Suprapubic skin (tissue), 4 donors: ENCODE measurements around the gene HRG. TPM values are rescaled to one million over a fixed set of nuclear protein-coding genes. Genes with fewer than 3 reads are reported as not detected.

Experiments
- DNase-seq, 2 donors: peaks; one replicate each; pipeline ENCODE4 v3.0.0-alpha.2; 2019; ENCODE audit warnings: low spot score in 2 of 2
- H3K27ac ChIP-seq: fragments of 200-600 bp; sonication (generic); one replicate; pipeline ENCODE4 v1.5.1; 2019
- H3K27me3 ChIP-seq: fragments of 200-600 bp; sonication (generic); one replicate; pipeline ENCODE4 v1.5.1; 2019
- H3K36me3 ChIP-seq: fragments of 200-600 bp; sonication (generic); one replicate; pipeline ENCODE4 v1.5.1; 2019
- H3K4me1 ChIP-seq: fragments of 200-600 bp; sonication (generic); one replicate; pipeline ENCODE4 v1.5.1; 2019
- H3K4me3 ChIP-seq: fragments of 200-600 bp; sonication (generic); one replicate; pipeline ENCODE4 v1.5.1; 2019; ENCODE audit warnings: mild to moderate bottlenecking
- H3K9me3 ChIP-seq: fragments of 200-600 bp; sonication (generic); one replicate; pipeline ENCODE4 v1.5.1; 2019
- EP300 ChIP-seq: sonication (generic); formaldehyde crosslinking; IDR thresholded peaks from one replicate; pipeline ENCODE4 v1.6.1; 2017; ENCODE audit warnings: antibody characterized with exemption
- POLR2A ChIP-seq, 2 donors: fragments of 450-650 bp; IDR thresholded peaks; one replicate each; pipeline ENCODE4 v1.6.1; 2017; ENCODE audit warnings: antibody characterized with exemption in 2 of 2, mild to moderate bottlenecking in 2 of 2, moderate library complexity in 2 of 2
- POLR2AphosphoS5 ChIP-seq, 3 donors: sonication (generic); formaldehyde crosslinking; IDR thresholded peaks; one replicate each; pipeline ENCODE4 v1.6.1; 2017; ENCODE audit warnings: antibody characterized with exemption in 3 of 3
- WGBS: methylation state at CpG from one replicate; pipeline ENCODE4 v1.1.5; 2018; 5-methylcytosine and 5-hydroxymethylcytosine counted together
- total RNA-seq, 4 donors: library from RNA; depleted of rRNA; stranded (reverse); fragments of >200 nt; gene quantifications; one replicate each; pipeline ENCODE4 v1.1.0, GENCODE V29; 2016
- TF ChIP-seq, protein P1 (sequence below), 2 donors: fragments of 200-600 bp in 1 of 2; fragments of 450-650 bp in 1 of 2; sonication (generic) in 1 of 2; IDR thresholded peaks; one replicate each; pipeline ENCODE4 v1.5.1; 2016 to 2019; ENCODE audit warnings: antibody characterized with exemption in 2 of 2, mild to moderate bottlenecking in 1 of 2, moderate library complexity in 1 of 2

Gene HRG
- total RNA-seq, 4 donors from 2014 or later = 0.30 TPM; not detected in 3

DNA sequence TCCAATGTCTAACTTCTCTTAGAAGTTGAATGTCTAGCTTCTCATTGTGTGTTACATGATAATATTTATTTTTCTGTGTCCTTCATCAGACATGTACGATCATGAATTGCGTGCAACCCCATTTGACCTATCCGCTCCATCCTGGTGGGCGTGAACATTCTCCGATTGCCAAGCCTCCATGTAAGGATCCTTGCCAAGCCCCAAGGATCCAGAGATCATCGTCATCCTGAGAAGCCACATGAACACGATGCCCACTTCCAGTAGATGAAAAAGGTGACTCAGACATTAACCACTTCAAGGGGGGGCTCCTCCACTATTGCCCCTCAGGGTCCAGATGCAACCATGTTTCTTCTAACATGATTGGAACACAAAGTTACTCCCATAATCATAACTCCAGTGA is 25.9 kb downstream of the HRG start:
- DNase-seq = no peak

DNA sequence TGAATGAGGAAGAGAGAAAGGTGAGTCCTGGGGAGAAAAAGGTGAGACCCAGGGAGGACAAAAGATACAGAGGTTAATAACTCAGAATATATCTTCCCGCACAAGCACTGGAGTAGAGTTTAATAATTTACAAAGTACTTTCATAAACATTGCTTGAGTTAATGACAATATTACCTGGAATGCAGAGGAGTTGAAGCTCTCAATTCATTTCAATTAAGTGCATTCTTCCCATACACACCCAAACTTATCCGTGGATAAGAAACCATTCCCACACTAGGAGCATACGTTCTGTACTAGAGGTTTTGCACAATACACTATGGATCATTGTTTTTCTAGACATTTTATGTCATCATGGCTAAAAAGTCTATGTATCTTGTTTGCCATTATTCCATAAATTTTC is 28.0 kb downstream of the HRG start:
- H3K4me3 ChIP-seq = no peak overlapping the region
- TF ChIP-seq EP300 (no peak), POLR2A (IDR thresholded peaks at IDR 0.05) (no peak), POLR2AphosphoS5 (IDR thresholded peaks at IDR 0.05) (no peak)
- TF ChIP-seq, protein P1, sequence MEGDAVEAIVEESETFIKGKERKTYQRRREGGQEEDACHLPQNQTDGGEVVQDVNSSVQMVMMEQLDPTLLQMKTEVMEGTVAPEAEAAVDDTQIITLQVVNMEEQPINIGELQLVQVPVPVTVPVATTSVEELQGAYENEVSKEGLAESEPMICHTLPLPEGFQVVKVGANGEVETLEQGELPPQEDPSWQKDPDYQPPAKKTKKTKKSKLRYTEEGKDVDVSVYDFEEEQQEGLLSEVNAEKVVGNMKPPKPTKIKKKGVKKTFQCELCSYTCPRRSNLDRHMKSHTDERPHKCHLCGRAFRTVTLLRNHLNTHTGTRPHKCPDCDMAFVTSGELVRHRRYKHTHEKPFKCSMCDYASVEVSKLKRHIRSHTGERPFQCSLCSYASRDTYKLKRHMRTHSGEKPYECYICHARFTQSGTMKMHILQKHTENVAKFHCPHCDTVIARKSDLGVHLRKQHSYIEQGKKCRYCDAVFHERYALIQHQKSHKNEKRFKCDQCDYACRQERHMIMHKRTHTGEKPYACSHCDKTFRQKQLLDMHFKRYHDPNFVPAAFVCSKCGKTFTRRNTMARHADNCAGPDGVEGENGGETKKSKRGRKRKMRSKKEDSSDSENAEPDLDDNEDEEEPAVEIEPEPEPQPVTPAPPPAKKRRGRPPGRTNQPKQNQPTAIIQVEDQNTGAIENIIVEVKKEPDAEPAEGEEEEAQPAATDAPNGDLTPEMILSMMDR (IDR thresholded peaks at IDR 0.05) = no peak
- no peak overlapping the region for H3K27ac ChIP-seq
- DNase-seq = no peak
- 87% methylated on average over 3 of the region's 3 CpGs for WGBS
- H3K4me1 ChIP-seq = no peaks in the 10 kb centered on the region
- H3K36me3 ChIP-seq = no peaks in the 10 kb centered on the region
- no peaks in the 10 kb centered on the region for H3K9me3 ChIP-seq
- H3K27me3 ChIP-seq = peaks cover 4% of the 10 kb centered on the region

More for the DNA sequence above, 25.9 kb downstream of the HRG start:
- Histone ChIP-seq H3K4me1 (no peaks in the 10 kb centered on the region), H3K9me3 (no peaks in the 10 kb centered on the region), H3K4me3 (no peak overlapping the region), H3K27ac (no peak overlapping the region), H3K36me3 (no peaks in the 10 kb centered on the region), H3K27me3 (peaks cover 7% of the 10 kb centered on the region)
- 70% methylated on average over 7 of the region's 7 CpGs for WGBS
- TF ChIP-seq POLR2A (IDR thresholded peaks at IDR 0.05) (no peak), POLR2AphosphoS5 (IDR thresholded peaks at IDR 0.05) (no peak), EP300 (no peak)
- TF ChIP-seq, protein P1 (IDR thresholded peaks at IDR 0.05) = no peak

DNA sequence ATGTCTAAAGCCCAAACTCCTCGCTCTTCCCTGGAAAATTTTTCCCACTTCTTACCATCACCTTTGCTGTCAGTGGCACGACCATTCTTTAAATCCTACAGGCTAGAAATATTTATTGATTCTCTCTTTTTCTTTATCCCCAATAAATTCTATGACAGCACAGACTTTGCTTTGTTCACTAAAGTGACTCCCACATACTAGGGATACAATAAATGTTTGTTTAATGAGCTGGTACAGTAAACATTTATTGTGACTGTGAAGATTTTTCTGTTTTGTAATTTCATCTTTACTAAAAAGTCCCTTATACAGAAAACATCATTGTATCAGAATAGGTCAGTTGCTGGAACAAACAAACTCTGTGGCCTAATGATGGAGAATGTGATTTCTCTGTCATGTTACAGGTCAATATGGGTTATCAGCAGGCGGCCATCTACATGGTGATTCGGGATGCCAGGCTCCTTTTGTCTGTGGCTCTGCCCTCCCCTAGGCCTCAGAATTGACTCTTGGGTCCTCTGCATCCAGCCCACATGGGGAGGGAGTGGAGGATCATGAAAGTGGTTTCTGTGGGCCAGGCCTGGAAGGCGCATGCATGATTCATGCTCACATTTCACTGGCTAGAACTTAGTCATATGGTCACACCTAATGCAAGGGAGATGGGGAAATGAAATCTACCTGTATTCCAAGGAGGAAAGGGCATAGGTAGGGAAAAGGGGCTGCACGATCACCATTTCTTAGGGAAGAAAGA is 28.6 kb downstream of the HRG start:
- no peak overlapping the region for H3K4me3 ChIP-seq
- H3K36me3 ChIP-seq = no peaks in the 10 kb centered on the region
- H3K4me1 ChIP-seq = no peaks in the 10 kb centered on the region
- no peak overlapping the region for H3K27ac ChIP-seq
- TF ChIP-seq POLR2AphosphoS5 (IDR thresholded peaks at IDR 0.05) (no peak), EP300 (no peak), POLR2A (IDR thresholded peaks at IDR 0.05) (no peak)
- TF ChIP-seq, protein P1 (IDR thresholded peaks at IDR 0.05) = no peak
- peaks cover 4% of the 10 kb centered on the region for H3K27me3 ChIP-seq
- DNase-seq = no peak
- WGBS = 80% methylated on average over 6 of the region's 6 CpGs
- no peaks in the 10 kb centered on the region for H3K9me3 ChIP-seq

DNA sequence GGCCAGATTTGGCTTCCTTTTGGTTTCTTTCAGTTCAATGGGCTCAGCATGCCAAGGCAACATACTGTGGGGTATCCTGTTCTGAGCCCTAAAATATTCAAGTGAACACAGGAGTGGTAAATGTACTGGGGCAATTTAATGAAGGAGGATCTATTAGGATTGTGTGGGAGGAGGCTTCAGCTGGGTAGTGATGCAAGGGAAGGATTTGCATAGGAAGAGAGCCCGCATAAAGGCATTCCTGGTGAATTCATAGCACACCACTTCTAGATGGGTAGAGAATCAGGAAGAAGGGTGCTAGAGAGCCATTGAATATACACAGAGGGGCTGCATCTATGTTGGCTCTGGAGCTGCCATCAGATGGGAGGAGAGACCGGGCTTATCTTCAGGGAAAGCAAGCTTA is 30.7 kb downstream of the HRG start:
- Histone ChIP-seq H3K27me3 (peaks cover 4% of the 10 kb centered on the region), H3K27ac (no peak overlapping the region), H3K4me1 (no peaks in the 10 kb centered on the region), H3K4me3 (no peak overlapping the region), H3K36me3 (no peaks in the 10 kb centered on the region), H3K9me3 (no peaks in the 10 kb centered on the region)
- TF ChIP-seq EP300 (no peak), POLR2A (IDR thresholded peaks at IDR 0.05) (no peak), POLR2AphosphoS5 (IDR thresholded peaks at IDR 0.05) (no peak)
- TF ChIP-seq, protein P1 (IDR thresholded peaks at IDR 0.05) = no peak
- no peak for DNase-seq
- WGBS = 88% methylated on average over 2 of the region's 2 CpGs

DNA sequence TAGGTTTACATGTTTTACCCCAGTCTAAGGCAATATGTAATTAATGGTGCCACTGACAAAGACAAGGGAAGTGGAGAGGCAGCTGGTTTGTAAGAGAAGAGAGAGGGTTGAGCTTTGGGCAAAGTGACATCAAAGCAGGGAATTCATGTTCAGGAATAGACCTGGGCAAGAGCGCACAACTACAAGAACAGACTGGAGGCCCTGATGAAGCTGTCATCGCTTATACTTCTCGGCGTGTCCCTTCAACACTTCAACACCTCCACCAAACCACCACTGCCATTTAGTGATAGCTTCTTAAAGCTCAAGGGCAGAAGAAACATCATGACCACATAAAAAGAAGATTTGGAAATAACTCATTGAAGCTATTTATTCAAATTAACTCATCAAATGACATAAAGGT is 31.7 kb downstream of the HRG start:
- no peak for DNase-seq
- Histone ChIP-seq H3K4me1 (no peaks in the 10 kb centered on the region), H3K9me3 (no peaks in the 10 kb centered on the region), H3K36me3 (no peaks in the 10 kb centered on the region), H3K27ac (no peak overlapping the region), H3K27me3 (no peaks in the 10 kb centered on the region), H3K4me3 (no peak overlapping the region)
- 94% methylated on average over 4 of the region's 4 CpGs for WGBS
- no peak for TF ChIP-seq POLR2AphosphoS5 (IDR thresholded peaks at IDR 0.05)
- TF ChIP-seq, protein P1 (IDR thresholded peaks at IDR 0.05) = no peak
- TF ChIP-seq EP300 = no peak
